CD14-positive monocyte (primary cell): ENCODE measurements around the gene CSTF1. TPM values are rescaled to one million over a fixed set of nuclear protein-coding genes. Genes with fewer than 3 reads are reported as not detected.

Experiments used
- DNase-seq, 3 donors: peaks; one replicate each; pipeline ENCODE4 v3.0.0-alpha.2; 2011 to 2022
- H2AFZ ChIP-seq: 2 replicates; pipeline ENCODE4 v1.6.0; 2012; ENCODE audit warnings: mild to moderate bottlenecking, low read depth, low read length, inconsistent platforms; ENCODE audit not compliant: insufficient read depth, poor library complexity, severe bottlenecking
- H3K27ac ChIP-seq, 2 donors: 1 replicate in 1 of 2; 2 replicates in 1 of 2; pipeline ENCODE4 v1.5.1; 2012 to 2013; ENCODE audit warnings: low read length in 2 of 2, control low read depth in 1 of 2, inconsistent platforms in 1 of 2, low read depth in 1 of 2, mild to moderate bottlenecking in 1 of 2
- H3K27me3 ChIP-seq, 2 donors: one replicate each; pipeline versions ENCODE4 v1.6.0 to v1.6.1; 2011 to 2013; ENCODE audit warnings: low read length in 2 of 2; ENCODE audit not compliant: control insufficient read depth in 2 of 2, insufficient read depth in 2 of 2
- H3K36me3 ChIP-seq, 2 donors: replicated peaks in 1 of 2; 1 replicate in 1 of 2; 2 replicates in 1 of 2; pipeline versions ENCODE4 v1.5.1 to v1.6.1; 2012 to 2013; ENCODE audit warnings: low read length in 2 of 2, control low read depth in 1 of 2, inconsistent platforms in 1 of 2, mild to moderate bottlenecking in 1 of 2; ENCODE audit not compliant: insufficient read depth in 2 of 2, control insufficient read depth in 1 of 2
- H3K4me1 ChIP-seq, 2 donors: 1 replicate in 1 of 2; 2 replicates in 1 of 2; pipeline versions ENCODE4 v1.5.1 to v1.6.1; 2012 to 2013; ENCODE audit warnings: low read length in 2 of 2, control low read depth in 1 of 2, inconsistent platforms in 1 of 2, mild to moderate bottlenecking in 1 of 2, moderate library complexity in 1 of 2; ENCODE audit not compliant: insufficient read depth in 2 of 2, control insufficient read depth in 1 of 2
- H3K4me2 ChIP-seq: replicated peaks from 2 replicates; pipeline ENCODE3; 2012; ENCODE audit warnings: low read length, moderate library complexity, mild to moderate bottlenecking; ENCODE audit not compliant: poor library complexity, severe bottlenecking; ENCODE audit errors: extremely low read depth
- H3K4me3 ChIP-seq, 3 experiments: fragments of 200-600 bp in 1 of 3; sonication (generic) in 1 of 3; replicated peaks in 1 of 3; 1 replicate in 2 of 3; 2 replicates in 1 of 3; pipeline ENCODE4 v1.5.1; 2011 to 2013; ENCODE audit warnings: low read length in 3 of 3, mild to moderate bottlenecking in 3 of 3, control low read depth in 2 of 3, low read depth in 2 of 3, inconsistent platforms in 1 of 3, moderate library complexity in 1 of 3
- H3K79me2 ChIP-seq: 2 replicates; pipeline ENCODE4 v1.6.0; 2012; ENCODE audit warnings: mild to moderate bottlenecking, control low read depth, inconsistent platforms, low read length, moderate library complexity; ENCODE audit not compliant: insufficient read depth
- H3K9ac ChIP-seq: 2 replicates; pipeline ENCODE4 v1.6.0; 2017; ENCODE audit warnings: low read length, mild to moderate bottlenecking; ENCODE audit not compliant: insufficient read depth, poor library complexity, severe bottlenecking
- H3K9me3 ChIP-seq, 2 donors: replicated peaks in 1 of 2; 1 replicate in 1 of 2; 2 replicates in 1 of 2; pipeline versions ENCODE4 v1.5.1 to v1.6.1; 2012 to 2013; ENCODE audit warnings: low read length in 2 of 2, control low read depth in 1 of 2; ENCODE audit not compliant: control insufficient read depth in 1 of 2, insufficient read depth in 1 of 2
- H4K20me1 ChIP-seq: 2 replicates; pipeline ENCODE4 v1.6.0; 2012; ENCODE audit warnings: mild to moderate bottlenecking, low read length, control low read depth, moderate library complexity; ENCODE audit not compliant: insufficient read depth
- H3K27ac Mint-ChIP-seq, 7 donors: one replicate each; pipeline ENCODE4 v1.8.0; 2020; ENCODE audit warnings: mild to moderate bottlenecking in 7 of 7, mixed read lengths in 7 of 7, moderate library complexity in 6 of 7, inconsistent platforms in 2 of 7
- H3K27me3 Mint-ChIP-seq, 3 donors: one replicate each; pipeline ENCODE4 v1.8.0; 2021 to 2022; ENCODE audit warnings: low read depth in 3 of 3, mild to moderate bottlenecking in 3 of 3, mixed read lengths in 3 of 3, moderate library complexity in 3 of 3, inconsistent platforms in 1 of 3
- H3K36me3 Mint-ChIP-seq, 2 donors: one replicate each; pipeline ENCODE4 v1.8.0; 2020; ENCODE audit warnings: mixed read lengths in 2 of 2, inconsistent platforms in 1 of 2, mild to moderate bottlenecking in 1 of 2
- H3K4me1 Mint-ChIP-seq: one replicate; pipeline ENCODE4 v1.8.0; 2020; ENCODE audit warnings: mild to moderate bottlenecking, mixed read lengths
- H3K4me3 Mint-ChIP-seq, 2 donors: one replicate each; pipeline ENCODE4 v1.8.0; 2020; ENCODE audit warnings: mild to moderate bottlenecking in 2 of 2, mixed read lengths in 2 of 2, moderate library complexity in 1 of 2
- H3K9me3 Mint-ChIP-seq, 7 donors: one replicate each; pipeline ENCODE4 v1.8.0; 2020 to 2022; ENCODE audit warnings: mixed read lengths in 7 of 7, mild to moderate bottlenecking in 6 of 7, moderate library complexity in 6 of 7, inconsistent platforms in 2 of 7
- CTCF ChIP-seq: fragments of 200-600 bp; IDR thresholded peaks from one replicate; pipeline ENCODE4 v1.8.0; 2022; ENCODE audit warnings: antibody characterized with exemption, mild to moderate bottlenecking
- WGBS: methylation state at CpG from one replicate; pipeline ENCODE4 v1.1.5; 2013; ENCODE audit warnings: missing lambda C conversion rate; ENCODE audit not compliant: insufficient coverage; 5-methylcytosine and 5-hydroxymethylcytosine counted together
- intact Hi-C, 2 donors: fragments of 100-400 bp; cut with micrococcal nuclease; formaldehyde crosslinking; loops; one replicate each; pipeline versions ENCODE4 v1.15.0 to v1.15.1; 2023
- polyA plus RNA-seq, 3 donors: library from polyadenylated mRNA; depleted of rRNA in 1 of 3; unstranded in 2 of 3; stranded (reverse) in 1 of 3; fragments of 300-500 nt in 2 of 3; fragments of >200 nt in 1 of 3; fragmentation: Illumina TruSeq in 2 of 3; gene quantifications; 1 replicate in 2 of 3; 2 replicates in 1 of 3; pipeline ENCODE4 v1.2.3, GENCODE V29; 2012 to 2021

Gene CSTF1
- polyA plus RNA-seq, 3 donors, result 7.7 to 15.7 (median 10.7) TPM

- peaks cover 85 to 88% of the 10 kb centered on the region in 2 donors for H3K4me1 ChIP-seq
- no peak overlapping the region for H3K9ac ChIP-seq
- no peak overlapping the region for H2AFZ ChIP-seq
- peaks cover 34% of the 10 kb centered on the region for H4K20me1 ChIP-seq
- H3K4me3 ChIP-seq, result no peak overlapping the region
- Mint-ChIP-seq H3K27me3 (peaks cover 34 to 41% (median 36%) of the 10 kb centered on the region in 3 donors), H3K36me3 (peaks cover 38 to 42% of the 10 kb centered on the region in 2 donors), H3K4me1 (peaks cover 88% of the 10 kb centered on the region), H3K9me3 (peaks cover 0 to 5% (median 0%) of the 10 kb centered on the region in 7 donors), H3K27ac (peak overlapping the region in 2 of 7 donors; percentile 17 to 74), H3K4me3 (peak overlapping the region in 1 of 2 donors; percentile 68)
- peaks cover 11 to 16% of the 10 kb centered on the region in 2 donors for H3K27me3 ChIP-seq
- TF ChIP-seq CTCF, result no peak
- no peaks in the 10 kb centered on the region for H3K36me3 ChIP-seq
- H3K4me2 ChIP-seq, result no peak overlapping the region
- H3K27ac ChIP-seq, result no peak overlapping the region
- intact Hi-C loops, result loop anchor here in 1 of 2 donors (5.0 kb wide), 1 partner anchor 34 kb away; the partner anchor contains the start of genes AURKA and CSTF1
- no peak for DNase-seq
- H3K79me2 ChIP-seq, result no peaks in the 10 kb centered on the region
- WGBS, result 100% methylated on average over 5 of the region's 9 CpGs
- no peaks in the 10 kb centered on the region for H3K9me3 ChIP-seq
Observed at GRCh38 chr20:56426026-56426425, 33.6 kb downstream of the CSTF1 start.

- Mint-ChIP-seq H3K4me3 (peak overlapping the region in 1 of 2 donors; percentile 75), H3K27me3 (peaks cover 35 to 46% (median 42%) of the 10 kb centered on the region in 3 donors), H3K27ac (no peak overlapping the region), H3K4me1 (peaks cover 81% of the 10 kb centered on the region), H3K36me3 (peaks cover 34 to 41% of the 10 kb centered on the region in 2 donors), H3K9me3 (peaks cover 0 to 5% (median 0%) of the 10 kb centered on the region in 7 donors)
- Histone ChIP-seq H3K27me3 (peaks cover 18 to 22% of the 10 kb centered on the region in 2 donors), H2AFZ (no peak overlapping the region), H3K36me3 (no peaks in the 10 kb centered on the region), H3K4me3 (no peak overlapping the region), H3K4me1 (peaks cover 76 to 81% of the 10 kb centered on the region in 2 donors), H3K4me2 (no peak overlapping the region), H3K27ac (no peak overlapping the region), H3K79me2 (no peaks in the 10 kb centered on the region), H4K20me1 (peaks cover 41% of the 10 kb centered on the region), H3K9ac (no peak overlapping the region), H3K9me3 (no peaks in the 10 kb centered on the region)
- no peak for TF ChIP-seq CTCF
- intact Hi-C loops, result loop anchor here in 1 of 2 donors (5.0 kb wide), 1 partner anchor 35 kb away; the partner anchor contains the start of genes AURKA and CSTF1
- DNase-seq, result no peak
Observed at GRCh38 chr20:56426926-56427325, 34.5 kb downstream of the CSTF1 start.
